Esophagus squamous epithelium (tissue), 5 donors: Measurements from ENCODE around the gene RTL5. TPM values are rescaled to one million over a fixed set of nuclear protein-coding genes. Genes with fewer than 3 reads are reported as not detected.
A peak's percentile ranks its signal among the peaks of the same experiment; 100 is the strongest.

Experiments
- DNase-seq: peaks from one replicate; lab custom pipeline; 2025; lab: John Stamatoyannopoulos, UW
- H3K27ac ChIP-seq, 4 donors: fragments of 200-600 bp; sonication (generic); one replicate each; pipeline ENCODE4 v1.5.1; 2016 to 2019; ENCODE audit warnings: mild to moderate bottlenecking in 1 of 4
- H3K27me3 ChIP-seq, 4 donors: fragments of 200-600 bp; sonication (generic); 1 replicate in 3 of 4; 2 replicates in 1 of 4; pipeline versions ENCODE4 v1.5.1 to v1.6.0; 2017 to 2021; ENCODE audit warnings: antibody characterized with exemption in 1 of 4
- H3K36me3 ChIP-seq, 3 donors: fragments of 200-600 bp; sonication (generic); one replicate each; pipeline ENCODE4 v1.5.1; 2016 to 2019
- H3K4me1 ChIP-seq, 3 donors: fragments of 200-600 bp; sonication (generic); one replicate each; pipeline ENCODE4 v1.5.1; 2017 to 2019
- H3K4me3 ChIP-seq, 4 donors: fragments of 200-600 bp; sonication (generic); 1 replicate in 3 of 4; 2 replicates in 1 of 4; pipeline ENCODE4 v1.5.1; 2016 to 2019; ENCODE audit warnings: mild to moderate bottlenecking in 2 of 4, moderate library complexity in 1 of 4
- H3K9me3 ChIP-seq, 3 donors: fragments of 200-600 bp; sonication (generic); one replicate each; pipeline ENCODE4 v1.5.1; 2016 to 2019
- POLR2A ChIP-seq, 4 donors: fragments of 450-650 bp; IDR thresholded peaks; one replicate each; pipeline ENCODE4 v1.6.1; 2017; ENCODE audit warnings: antibody characterized with exemption in 4 of 4, mild to moderate bottlenecking in 4 of 4, moderate library complexity in 3 of 4
- WGBS, 2 donors: methylation state at CpG; one replicate each; pipeline ENCODE4 v1.1.5; 2018; 5-methylcytosine and 5-hydroxymethylcytosine counted together
- intact Hi-C: fragments of 100-400 bp; cut with DNase I; formaldehyde crosslinking; loops from one replicate; pipeline ENCODE4 v1.15.0; 2022
- total RNA-seq, 4 donors: library from RNA; depleted of rRNA; stranded (reverse); fragments of >200 nt; gene quantifications; one replicate each; pipeline ENCODE4 v1.1.0, GENCODE V29; 2016
- TF ChIP-seq, protein P1 (sequence below), 6 experiments: fragments of 450-650 bp in 4 of 6; fragments of 200-600 bp in 2 of 6; sonication (generic) in 2 of 6; IDR thresholded peaks; one replicate each; pipeline ENCODE4 v1.5.1; 2016 to 2019; ENCODE audit warnings: antibody characterized with exemption in 6 of 6, mild to moderate bottlenecking in 4 of 6, moderate library complexity in 4 of 6
- donor health status: DM: yes; HTN: yes; CAD: no.

Gene RTL5
- total RNA-seq, 4 donors from 2014 or later: 0.08 to 3.6 (median 0.49) TPM

DNA sequence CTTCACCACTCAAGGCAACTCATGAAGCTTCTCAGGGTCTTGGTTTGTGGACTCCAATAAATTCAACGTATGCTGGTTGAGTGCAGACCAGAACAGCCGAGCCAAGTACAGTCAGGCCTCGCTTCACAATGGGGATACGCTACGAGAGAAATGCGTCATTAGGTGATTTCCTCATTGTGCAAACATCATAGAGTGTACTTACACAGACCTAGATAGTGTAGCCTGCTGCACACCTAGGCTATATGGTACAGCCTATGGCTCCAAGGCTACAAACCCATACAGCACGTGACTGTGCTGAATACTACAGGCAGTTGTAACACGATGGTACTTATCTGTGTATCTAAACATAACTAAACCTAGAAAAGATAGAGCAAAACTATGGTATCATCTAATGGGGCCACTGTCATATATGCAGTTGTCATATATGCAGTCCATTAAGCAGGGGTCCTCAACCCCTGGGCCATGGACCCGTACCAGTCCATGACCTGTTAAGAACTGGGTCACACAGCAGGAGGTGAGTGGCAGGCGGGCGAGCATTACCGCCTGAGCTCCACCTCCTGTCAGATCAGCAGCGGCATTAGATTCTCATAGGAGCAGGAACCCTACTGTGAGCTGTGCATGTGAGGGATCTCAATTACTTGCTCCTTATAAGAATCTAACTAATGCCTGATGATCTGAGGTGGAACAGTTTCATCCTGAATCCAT lies 31.5 kb downstream of the RTL5 start:
- Histone ChIP-seq H3K9me3 (no peaks in the 10 kb centered on the region), H3K4me1 (peaks cover 0 to 2% (median 0%) of the 10 kb centered on the region in 3 donors), H3K27me3 (no peaks in the 10 kb centered on the region), H3K4me3 (no peak overlapping the region), H3K27ac (peak overlapping the region in 1 of 4 donors; percentile 9), H3K36me3 (no peaks in the 10 kb centered on the region)
- WGBS, 2 donors: 75 to 80% methylated on average over 2 to 13 of the region's 13 CpGs
- DNase-seq: no peak
- intact Hi-C loops: no loop called here
- TF ChIP-seq, protein P1, sequence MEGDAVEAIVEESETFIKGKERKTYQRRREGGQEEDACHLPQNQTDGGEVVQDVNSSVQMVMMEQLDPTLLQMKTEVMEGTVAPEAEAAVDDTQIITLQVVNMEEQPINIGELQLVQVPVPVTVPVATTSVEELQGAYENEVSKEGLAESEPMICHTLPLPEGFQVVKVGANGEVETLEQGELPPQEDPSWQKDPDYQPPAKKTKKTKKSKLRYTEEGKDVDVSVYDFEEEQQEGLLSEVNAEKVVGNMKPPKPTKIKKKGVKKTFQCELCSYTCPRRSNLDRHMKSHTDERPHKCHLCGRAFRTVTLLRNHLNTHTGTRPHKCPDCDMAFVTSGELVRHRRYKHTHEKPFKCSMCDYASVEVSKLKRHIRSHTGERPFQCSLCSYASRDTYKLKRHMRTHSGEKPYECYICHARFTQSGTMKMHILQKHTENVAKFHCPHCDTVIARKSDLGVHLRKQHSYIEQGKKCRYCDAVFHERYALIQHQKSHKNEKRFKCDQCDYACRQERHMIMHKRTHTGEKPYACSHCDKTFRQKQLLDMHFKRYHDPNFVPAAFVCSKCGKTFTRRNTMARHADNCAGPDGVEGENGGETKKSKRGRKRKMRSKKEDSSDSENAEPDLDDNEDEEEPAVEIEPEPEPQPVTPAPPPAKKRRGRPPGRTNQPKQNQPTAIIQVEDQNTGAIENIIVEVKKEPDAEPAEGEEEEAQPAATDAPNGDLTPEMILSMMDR (IDR thresholded peaks at IDR 0.05): no peak
- no peak for TF ChIP-seq POLR2A (IDR thresholded peaks at IDR 0.05)

DNA sequence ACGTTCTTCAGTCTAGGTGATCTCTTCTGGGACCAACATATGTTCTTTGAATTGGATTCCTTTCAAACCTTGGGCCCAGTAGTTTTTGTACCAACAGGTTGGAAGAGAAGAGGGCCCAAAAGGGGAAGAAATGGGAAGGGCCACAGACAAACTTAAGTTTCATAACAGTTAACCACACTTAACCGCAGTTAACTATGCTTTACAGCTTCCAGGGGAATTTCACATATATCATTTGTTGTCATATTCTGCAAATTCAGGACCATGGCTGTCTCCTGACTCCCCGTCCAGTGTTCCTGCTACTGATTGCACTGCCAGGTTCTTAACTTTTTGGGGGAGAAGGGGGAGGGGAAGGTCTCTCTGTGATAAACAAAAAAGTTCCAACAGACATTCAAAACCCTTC lies 34.6 kb downstream of the RTL5 start:
- 34 to 65% methylated on average over 3 of the region's 3 CpGs for WGBS, 2 donors
- intact Hi-C loops: no loop called here
- H3K4me3 ChIP-seq: no peak overlapping the region
- DNase-seq: no peak
- TF ChIP-seq, protein P1 (IDR thresholded peaks at IDR 0.05): no peak
- TF ChIP-seq POLR2A (IDR thresholded peaks at IDR 0.05): no peak
- H3K36me3 ChIP-seq: no peaks in the 10 kb centered on the region
- H3K27ac ChIP-seq: no peak overlapping the region
- H3K9me3 ChIP-seq: no peaks in the 10 kb centered on the region
- H3K27me3 ChIP-seq: no peaks in the 10 kb centered on the region
- H3K4me1 ChIP-seq: no peaks in the 10 kb centered on the region

DNA sequence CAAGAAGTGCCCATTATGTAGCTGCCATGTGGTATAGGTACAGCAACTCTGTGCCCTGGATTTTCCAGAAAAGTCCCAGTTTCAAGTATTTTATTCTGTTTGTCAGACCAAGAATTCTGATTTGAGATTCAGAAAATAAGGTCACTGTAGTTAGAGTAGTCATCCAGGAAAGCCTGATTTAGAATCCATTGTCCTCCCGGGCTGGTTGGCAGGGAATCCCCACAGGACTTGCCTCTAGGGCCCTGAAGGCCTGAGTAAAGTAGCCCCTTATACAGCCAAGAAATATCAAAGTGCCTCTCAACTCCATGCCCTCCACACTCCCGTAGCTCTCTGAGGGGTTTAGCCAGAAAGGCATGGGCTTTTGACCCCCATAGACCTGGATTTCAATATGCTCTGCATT lies 36.3 kb downstream of the RTL5 start:
- Histone ChIP-seq H3K36me3 (no peaks in the 10 kb centered on the region), H3K27ac (no peak overlapping the region), H3K27me3 (no peaks in the 10 kb centered on the region), H3K9me3 (no peaks in the 10 kb centered on the region), H3K4me3 (no peak overlapping the region), H3K4me1 (no peaks in the 10 kb centered on the region)
- DNase-seq: no peak
- TF ChIP-seq POLR2A (IDR thresholded peaks at IDR 0.05): no peak
- TF ChIP-seq, protein P1 (IDR thresholded peaks at IDR 0.05): no peak
- WGBS, 2 donors: 24% methylated on average over 2 of the region's 2 CpGs; no CpG with 5 or more reads in 1 of the 2 donors
- intact Hi-C loops: no loop called here

DNA sequence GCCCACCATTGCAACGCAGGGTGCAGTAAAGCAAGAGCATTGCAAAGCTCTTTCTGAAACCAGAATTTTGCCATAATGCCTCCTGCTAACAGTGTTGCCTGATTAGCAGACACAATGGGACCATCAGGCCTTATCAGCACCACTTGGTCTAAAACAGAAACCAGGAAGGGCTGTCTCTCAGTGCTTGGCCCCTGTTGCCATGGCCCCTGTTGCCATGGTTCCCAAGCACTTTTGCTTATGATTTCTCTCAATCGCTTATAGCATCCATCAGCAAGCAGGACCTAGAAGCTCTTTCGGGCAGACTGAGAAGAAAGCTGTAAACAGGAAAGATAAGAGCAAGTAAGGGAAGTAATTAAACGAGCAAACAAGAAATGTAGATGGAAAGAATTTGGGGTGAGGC lies 36.8 kb downstream of the RTL5 start:
- WGBS, 2 donors: 38 to 51% methylated on average over 4 of the region's 4 CpGs
- intact Hi-C loops: no loop called here
- H3K36me3 ChIP-seq: no peaks in the 10 kb centered on the region
- DNase-seq: no peak
- TF ChIP-seq, protein P1 (IDR thresholded peaks at IDR 0.05): no peak
- no peak for TF ChIP-seq POLR2A (IDR thresholded peaks at IDR 0.05)
- no peaks in the 10 kb centered on the region for H3K4me1 ChIP-seq
- H3K4me3 ChIP-seq: no peak overlapping the region
- H3K27ac ChIP-seq: no peak overlapping the region
- no peaks in the 10 kb centered on the region for H3K9me3 ChIP-seq
- no peaks in the 10 kb centered on the region for H3K27me3 ChIP-seq

DNA sequence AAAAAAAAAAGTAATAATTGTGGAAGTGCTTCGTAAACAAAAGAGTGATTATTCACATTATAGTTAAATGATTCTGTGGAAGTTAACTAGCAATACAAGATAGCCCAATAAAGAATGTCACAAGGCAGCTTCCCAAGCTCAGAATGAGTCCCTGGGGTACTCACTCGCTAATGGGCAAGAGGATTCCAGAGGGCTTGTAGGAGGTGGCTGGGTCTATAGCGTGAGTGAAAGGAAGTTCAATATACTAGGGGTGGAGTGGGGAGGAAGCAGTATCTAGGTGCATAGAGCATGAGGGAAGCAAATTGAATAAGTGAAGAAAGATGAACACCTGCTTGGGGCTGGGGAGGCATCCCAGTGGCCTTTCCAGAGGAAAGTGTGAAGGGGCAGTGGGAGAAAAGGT lies 42.5 kb downstream of the RTL5 start:
- intact Hi-C loops: no loop called here
- H3K9me3 ChIP-seq: no peaks in the 10 kb centered on the region
- H3K27ac ChIP-seq: no peak overlapping the region
- no peaks in the 10 kb centered on the region for H3K36me3 ChIP-seq
- H3K4me1 ChIP-seq: no peaks in the 10 kb centered on the region
- H3K4me3 ChIP-seq: no peak overlapping the region
- WGBS, 2 donors: 65 to 88% methylated on average over 3 of the region's 3 CpGs
- TF ChIP-seq, protein P1 (IDR thresholded peaks at IDR 0.05): no peak
- no peak for TF ChIP-seq POLR2A (IDR thresholded peaks at IDR 0.05)
- DNase-seq: no peak
- no peaks in the 10 kb centered on the region for H3K27me3 ChIP-seq
